Spleen (tissue), 7 donors: ENCODE measurements around the gene OST4.

Experiments
- POLR2A ChIP-seq, 3 donors: fragments of 450-650 bp; IDR thresholded peaks; one replicate each; pipeline ENCODE4 v1.5.1; 2017; ENCODE audit warnings: antibody characterized with exemption in 3 of 3, mild to moderate bottlenecking in 1 of 3
- TF ChIP-seq, protein P1 (sequence below), 11 experiments: fragments of 200-600 bp in 7 of 11; fragments of 450-650 bp in 4 of 11; sonication (generic) in 4 of 11; IDR thresholded peaks in 8 of 11; conservative IDR thresholded peaks in 3 of 11; 1 replicate in 7 of 11; 2 replicates in 4 of 11; pipeline versions ENCODE4 v1.4.0 to v1.8.0; 2016 to 2021; ENCODE audit warnings: antibody characterized with exemption in 11 of 11, inconsistent platforms in 4 of 11, mild to moderate bottlenecking in 1 of 11
- donor health status: DM: no; HTN: no; CAD: no; lungs with moderate emphysema.
- donor health status: DM: no; HTN: no; CAD: no.
- donor health status: DM: no; HTN: no; CAD: no.

- TF ChIP-seq, protein P1, sequence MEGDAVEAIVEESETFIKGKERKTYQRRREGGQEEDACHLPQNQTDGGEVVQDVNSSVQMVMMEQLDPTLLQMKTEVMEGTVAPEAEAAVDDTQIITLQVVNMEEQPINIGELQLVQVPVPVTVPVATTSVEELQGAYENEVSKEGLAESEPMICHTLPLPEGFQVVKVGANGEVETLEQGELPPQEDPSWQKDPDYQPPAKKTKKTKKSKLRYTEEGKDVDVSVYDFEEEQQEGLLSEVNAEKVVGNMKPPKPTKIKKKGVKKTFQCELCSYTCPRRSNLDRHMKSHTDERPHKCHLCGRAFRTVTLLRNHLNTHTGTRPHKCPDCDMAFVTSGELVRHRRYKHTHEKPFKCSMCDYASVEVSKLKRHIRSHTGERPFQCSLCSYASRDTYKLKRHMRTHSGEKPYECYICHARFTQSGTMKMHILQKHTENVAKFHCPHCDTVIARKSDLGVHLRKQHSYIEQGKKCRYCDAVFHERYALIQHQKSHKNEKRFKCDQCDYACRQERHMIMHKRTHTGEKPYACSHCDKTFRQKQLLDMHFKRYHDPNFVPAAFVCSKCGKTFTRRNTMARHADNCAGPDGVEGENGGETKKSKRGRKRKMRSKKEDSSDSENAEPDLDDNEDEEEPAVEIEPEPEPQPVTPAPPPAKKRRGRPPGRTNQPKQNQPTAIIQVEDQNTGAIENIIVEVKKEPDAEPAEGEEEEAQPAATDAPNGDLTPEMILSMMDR (IDR thresholded peaks at IDR 0.05 in 8 of 11, conservative IDR thresholded peaks at IDR 0.05 in 3 of 11): no peak
- no peak for TF ChIP-seq POLR2A (IDR thresholded peaks at IDR 0.05)
These were observed 24.5 kb upstream of the OST4 start for GRCh38 chr2:27095745-27096651.
